Neural progenitor cell (in vitro differentiated cells): ENCODE measurements around the gene PSMB9.

Experiments used
- EZH2phosphoT487 ChIP-seq: fragments of 200-600 bp; sonication (generic); IDR thresholded peaks from 2 replicates; pipeline ENCODE4 v1.6.1; 2017; ENCODE audit warnings: antibody characterized with exemption
- TF ChIP-seq, protein P1 (sequence below): fragments of 200-600 bp; sonication (generic); IDR thresholded peaks from 2 replicates; pipeline ENCODE4 v1.5.1; 2017; ENCODE audit warnings: antibody characterized with exemption, mild to moderate bottlenecking

DNA sequence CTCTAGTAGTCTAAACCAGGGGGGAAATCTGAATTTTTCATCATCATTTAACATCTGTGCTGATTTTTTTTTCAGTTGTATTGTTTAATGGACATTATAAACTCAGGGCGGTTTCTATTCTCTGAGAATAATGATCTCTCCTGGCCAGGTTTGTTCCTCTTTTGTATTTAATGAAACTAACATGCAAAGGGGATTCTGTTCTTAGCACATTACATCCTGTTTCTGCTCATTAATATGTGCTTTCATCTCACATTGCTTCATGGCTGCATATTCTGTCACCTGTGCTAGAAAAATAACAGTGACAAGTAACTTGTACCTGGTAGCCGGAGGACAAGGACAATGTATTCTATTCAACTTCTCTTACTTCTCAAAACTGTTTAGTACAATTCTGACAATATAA, 38.0 kb upstream of the PSMB9 start:
- TF ChIP-seq, protein P1, sequence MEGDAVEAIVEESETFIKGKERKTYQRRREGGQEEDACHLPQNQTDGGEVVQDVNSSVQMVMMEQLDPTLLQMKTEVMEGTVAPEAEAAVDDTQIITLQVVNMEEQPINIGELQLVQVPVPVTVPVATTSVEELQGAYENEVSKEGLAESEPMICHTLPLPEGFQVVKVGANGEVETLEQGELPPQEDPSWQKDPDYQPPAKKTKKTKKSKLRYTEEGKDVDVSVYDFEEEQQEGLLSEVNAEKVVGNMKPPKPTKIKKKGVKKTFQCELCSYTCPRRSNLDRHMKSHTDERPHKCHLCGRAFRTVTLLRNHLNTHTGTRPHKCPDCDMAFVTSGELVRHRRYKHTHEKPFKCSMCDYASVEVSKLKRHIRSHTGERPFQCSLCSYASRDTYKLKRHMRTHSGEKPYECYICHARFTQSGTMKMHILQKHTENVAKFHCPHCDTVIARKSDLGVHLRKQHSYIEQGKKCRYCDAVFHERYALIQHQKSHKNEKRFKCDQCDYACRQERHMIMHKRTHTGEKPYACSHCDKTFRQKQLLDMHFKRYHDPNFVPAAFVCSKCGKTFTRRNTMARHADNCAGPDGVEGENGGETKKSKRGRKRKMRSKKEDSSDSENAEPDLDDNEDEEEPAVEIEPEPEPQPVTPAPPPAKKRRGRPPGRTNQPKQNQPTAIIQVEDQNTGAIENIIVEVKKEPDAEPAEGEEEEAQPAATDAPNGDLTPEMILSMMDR = no peak
- TF ChIP-seq EZH2phosphoT487 = no peak
